HG03460 (cell line): Measurements from ENCODE around the gene CDH5.
"Not testable (repeated sequence)": the region's sequence is repeated elsewhere in the genome, so short reads cannot be mapped to it uniquely, and the experiment has no call there.

Experiments
- ATAC-seq: cut with Tn5 transposase; IDR thresholded peaks from one replicate; pipeline ENCODE4 v1.9.1; 2021; ENCODE audit not compliant: unreplicated experiment

The CDH5 gene

GRCh38 chr16:66366433-66367299 is at the start of gene CDH5:
Gene CDH5 (plus strand): TSS chr16:66366691. CDS start chr16:66379338, 12,647 bp downstream.
- no peak for ATAC-seq

GRCh38 chr16:66318505-66318904 is 48.0 kb upstream of the CDH5 start:
- ATAC-seq = no peak

GRCh38 chr16:66320774-66321173 is 45.7 kb upstream of the CDH5 start:
- no peak for ATAC-seq

- peak; percentile 65 for ATAC-seq
Measured at GRCh38 chr16:66322174-66322573, 44.3 kb upstream of the CDH5 start.

GRCh38 chr16:66324815-66325515 is 41.5 kb upstream of the CDH5 start:
- no peak for ATAC-seq

GRCh38 chr16:66325717-66326376 is 40.6 kb upstream of the CDH5 start:
- ATAC-seq = no peak

- no peak for ATAC-seq
Measured at GRCh38 chr16:66326991-66327513, 39.4 kb upstream of the CDH5 start.

GRCh38 chr16:66328282-66328681 is 38.2 kb upstream of the CDH5 start:
- no peak for ATAC-seq

GRCh38 chr16:66331464-66331863 is 35.0 kb upstream of the CDH5 start:
- ATAC-seq = not testable (repeated sequence)

GRCh38 chr16:66332634-66333610 is 33.6 kb upstream of the CDH5 start:
- no peak for ATAC-seq

GRCh38 chr16:66334853-66335574 is 31.5 kb upstream of the CDH5 start:
- no peak for ATAC-seq

- ATAC-seq = no peak
Measured at GRCh38 chr16:66335704-66336329, 30.7 kb upstream of the CDH5 start.

- no peak for ATAC-seq
Measured at GRCh38 chr16:66337463-66338188, 28.9 kb upstream of the CDH5 start.

GRCh38 chr16:66342294-66342900 is 24.1 kb upstream of the CDH5 start:
- no peak for ATAC-seq

GRCh38 chr16:66344533-66345145 is 21.9 kb upstream of the CDH5 start:
- no peak for ATAC-seq

- no peak for ATAC-seq
Measured at GRCh38 chr16:66346221-66346620, 20.3 kb upstream of the CDH5 start.

- no peak for ATAC-seq
Measured at GRCh38 chr16:66352304-66352703, 14.2 kb upstream of the CDH5 start.

GRCh38 chr16:66353055-66353454 is 13.4 kb upstream of the CDH5 start:
- ATAC-seq = no peak
